Activated naive CD8-positive, alpha-beta T cell treated with anti-CD3 and anti-CD28 coated beads for 36 hours (primary cell): ENCODE measurements around the gene PLEKHA6. TPM values are rescaled to one million over a fixed set of nuclear protein-coding genes. Genes with fewer than 3 reads are reported as not detected.

Experiments used
- DNase-seq: peaks from one replicate; pipeline ENCODE4 v3.0.0; 2021
- H3K27ac Mint-ChIP-seq: one replicate; pipeline ENCODE4 v1.8.0; 2022; ENCODE audit warnings: mild to moderate bottlenecking, moderate library complexity, mixed read lengths
- H3K27me3 Mint-ChIP-seq: one replicate; pipeline ENCODE4 v1.8.0; 2022; ENCODE audit warnings: mild to moderate bottlenecking, mixed read lengths
- H3K36me3 Mint-ChIP-seq: one replicate; pipeline ENCODE4 v1.8.0; 2021; ENCODE audit warnings: mild to moderate bottlenecking, mixed read lengths
- H3K4me1 Mint-ChIP-seq: one replicate; pipeline ENCODE4 v1.8.0; 2021; ENCODE audit warnings: mixed read lengths
- H3K4me3 Mint-ChIP-seq: one replicate; pipeline ENCODE4 v1.8.0; 2022; ENCODE audit warnings: mild to moderate bottlenecking, moderate library complexity, mixed read lengths
- H3K9me3 Mint-ChIP-seq: one replicate; pipeline ENCODE4 v1.8.0; 2022; ENCODE audit warnings: mixed read lengths
- total RNA-seq, 2 experiments: library from RNA; stranded (reverse); gene quantifications; one replicate each; pipeline ENCODE4 v1.2.3, GENCODE V29; 2021

PLEKHA6 gene
- total RNA-seq, 2 experiments from 2014 or later: 0.74 to 1.5 TPM

- Mint-ChIP-seq H3K4me3 (no peak overlapping the region), H3K36me3 (no peaks in the 10 kb centered on the region), H3K4me1 (peaks cover 16% of the 10 kb centered on the region), H3K27me3 (peaks cover 56% of the 10 kb centered on the region), H3K9me3 (no peaks in the 10 kb centered on the region), H3K27ac (no peak overlapping the region)
- no peak for DNase-seq
Observed at GRCh38 chr1:204186597-204186996, 173.1 kb downstream of the PLEKHA6 start.

GRCh38 chr1:204181116-204181515 lies 178.6 kb downstream of the PLEKHA6 start:
- DNase-seq: no peak
- H3K4me1 Mint-ChIP-seq: no peaks in the 10 kb centered on the region
- H3K27ac Mint-ChIP-seq: no peak overlapping the region
- no peak overlapping the region for H3K4me3 Mint-ChIP-seq
- H3K27me3 Mint-ChIP-seq: peaks cover 8% of the 10 kb centered on the region
- H3K9me3 Mint-ChIP-seq: no peaks in the 10 kb centered on the region
- H3K36me3 Mint-ChIP-seq: no peaks in the 10 kb centered on the region

- Mint-ChIP-seq H3K27ac (no peak overlapping the region), H3K4me3 (no peak overlapping the region), H3K4me1 (no peaks in the 10 kb centered on the region), H3K36me3 (no peaks in the 10 kb centered on the region), H3K27me3 (peaks cover 4% of the 10 kb centered on the region), H3K9me3 (no peaks in the 10 kb centered on the region)
- DNase-seq: no peak
Observed at GRCh38 chr1:204180133-204180532, 179.6 kb downstream of the PLEKHA6 start.

- H3K9me3 Mint-ChIP-seq: no peaks in the 10 kb centered on the region
- no peak overlapping the region for H3K27ac Mint-ChIP-seq
- no peak for DNase-seq
- no peaks in the 10 kb centered on the region for H3K4me1 Mint-ChIP-seq
- no peaks in the 10 kb centered on the region for H3K36me3 Mint-ChIP-seq
- no peak overlapping the region for H3K4me3 Mint-ChIP-seq
- H3K27me3 Mint-ChIP-seq: no peaks in the 10 kb centered on the region
Observed at GRCh38 chr1:204178487-204179281, 181.0 kb downstream of the PLEKHA6 start.

GRCh38 chr1:204177133-204177532 lies 182.6 kb downstream of the PLEKHA6 start:
- Mint-ChIP-seq H3K36me3 (no peaks in the 10 kb centered on the region), H3K4me1 (no peaks in the 10 kb centered on the region), H3K27me3 (no peaks in the 10 kb centered on the region), H3K4me3 (no peak overlapping the region), H3K27ac (no peak overlapping the region), H3K9me3 (peaks cover 6% of the 10 kb centered on the region)
- DNase-seq: no peak

- no peaks in the 10 kb centered on the region for H3K4me1 Mint-ChIP-seq
- no peaks in the 10 kb centered on the region for H3K27me3 Mint-ChIP-seq
- no peak overlapping the region for H3K4me3 Mint-ChIP-seq
Observed at GRCh38 chr1:204176049-204176448, 183.7 kb downstream of the PLEKHA6 start.

GRCh38 chr1:204174958-204175357 lies 184.8 kb downstream of the PLEKHA6 start:
- no peak overlapping the region for H3K27ac Mint-ChIP-seq
- no peaks in the 10 kb centered on the region for H3K36me3 Mint-ChIP-seq
- H3K4me1 Mint-ChIP-seq: no peaks in the 10 kb centered on the region
- DNase-seq: no peak
- no peak overlapping the region for H3K4me3 Mint-ChIP-seq
- H3K9me3 Mint-ChIP-seq: peaks cover 21% of the 10 kb centered on the region
- H3K27me3 Mint-ChIP-seq: no peaks in the 10 kb centered on the region

More at GRCh38 chr1:204176049-204176448, 183.7 kb downstream of the PLEKHA6 start:
- DNase-seq: no peak
- Mint-ChIP-seq H3K27ac (no peak overlapping the region), H3K9me3 (peaks cover 13% of the 10 kb centered on the region), H3K36me3 (no peaks in the 10 kb centered on the region)

GRCh38 chr1:204172404-204173029 lies 187.2 kb downstream of the PLEKHA6 start:
- DNase-seq: no peak
- Mint-ChIP-seq H3K9me3 (peaks cover 30% of the 10 kb centered on the region), H3K27me3 (no peaks in the 10 kb centered on the region), H3K27ac (no peak overlapping the region), H3K4me1 (no peaks in the 10 kb centered on the region), H3K4me3 (no peak overlapping the region), H3K36me3 (no peaks in the 10 kb centered on the region)

GRCh38 chr1:204171751-204172178 lies 188.0 kb downstream of the PLEKHA6 start:
- H3K27ac Mint-ChIP-seq: no peak overlapping the region
- H3K9me3 Mint-ChIP-seq: peaks cover 32% of the 10 kb centered on the region

GRCh38 chr1:204170494-204171155 lies 189.1 kb downstream of the PLEKHA6 start:
- peaks cover 32% of the 10 kb centered on the region for H3K9me3 Mint-ChIP-seq
- H3K27me3 Mint-ChIP-seq: no peaks in the 10 kb centered on the region
- no peak overlapping the region for H3K4me3 Mint-ChIP-seq
- no peaks in the 10 kb centered on the region for H3K4me1 Mint-ChIP-seq
- DNase-seq: no peak
- H3K27ac Mint-ChIP-seq: no peak overlapping the region
- H3K36me3 Mint-ChIP-seq: no peaks in the 10 kb centered on the region

More at GRCh38 chr1:204171751-204172178, 188.0 kb downstream of the PLEKHA6 start:
- Mint-ChIP-seq H3K4me1 (no peaks in the 10 kb centered on the region), H3K4me3 (no peak overlapping the region), H3K27me3 (no peaks in the 10 kb centered on the region), H3K36me3 (no peaks in the 10 kb centered on the region)
- DNase-seq: no peak

- Mint-ChIP-seq H3K36me3 (no peaks in the 10 kb centered on the region), H3K9me3 (peaks cover 32% of the 10 kb centered on the region), H3K27ac (no peak overlapping the region), H3K4me3 (no peak overlapping the region), H3K27me3 (peaks cover 6% of the 10 kb centered on the region), H3K4me1 (no peaks in the 10 kb centered on the region)
- no peak for DNase-seq
Observed at GRCh38 chr1:204169858-204170257, 189.9 kb downstream of the PLEKHA6 start.

Other genes starting within 250 kb of the PLEKHA6 start
- gene ETNK2, start 207.9 kb downstream of the PLEKHA6 start, total RNA-seq: 1 to 10 TPM; 1.5 to 1.7 TPM
- gene REN, start 193.6 kb downstream of the PLEKHA6 start, total RNA-seq: not detected
- gene KISS1, start 163.4 kb downstream of the PLEKHA6 start, total RNA-seq: not detected
- under 1 TPM in 1 of 2 experiments, not detected in 1; 0.33 TPM for gene GOLT1A, start 145.9 kb downstream of the PLEKHA6 start, total RNA-seq
- 10 to 100 TPM; 78.6 to 79.9 TPM for gene PPP1R15B, start 51.9 kb upstream of the PLEKHA6 start, total RNA-seq
- 10 to 100 TPM; 21.3 to 21.5 TPM for gene PIK3C2B, start 134.9 kb upstream of the PLEKHA6 start, total RNA-seq
- gene MDM4, start 156.5 kb upstream of the PLEKHA6 start, total RNA-seq: 10 to 100 TPM; 64.3 to 75.6 TPM